Stimulated activated CD4-positive, alpha-beta T cell treated with anti-CD3 and anti-CD28 coated beads, Interleukin-1b, Interleukin-23, amount 100 ng/mL, for 24 hours (primary cell): Measurements from ENCODE around the gene MEX3C.

Experiments used
- DNase-seq, 4 experiments: peaks; one replicate each; pipeline ENCODE4 v3.0.0-alpha.2; 2020; ENCODE audit warnings: low read depth in 4 of 4, low spot score in 1 of 4

MEX3C gene

DNA sequence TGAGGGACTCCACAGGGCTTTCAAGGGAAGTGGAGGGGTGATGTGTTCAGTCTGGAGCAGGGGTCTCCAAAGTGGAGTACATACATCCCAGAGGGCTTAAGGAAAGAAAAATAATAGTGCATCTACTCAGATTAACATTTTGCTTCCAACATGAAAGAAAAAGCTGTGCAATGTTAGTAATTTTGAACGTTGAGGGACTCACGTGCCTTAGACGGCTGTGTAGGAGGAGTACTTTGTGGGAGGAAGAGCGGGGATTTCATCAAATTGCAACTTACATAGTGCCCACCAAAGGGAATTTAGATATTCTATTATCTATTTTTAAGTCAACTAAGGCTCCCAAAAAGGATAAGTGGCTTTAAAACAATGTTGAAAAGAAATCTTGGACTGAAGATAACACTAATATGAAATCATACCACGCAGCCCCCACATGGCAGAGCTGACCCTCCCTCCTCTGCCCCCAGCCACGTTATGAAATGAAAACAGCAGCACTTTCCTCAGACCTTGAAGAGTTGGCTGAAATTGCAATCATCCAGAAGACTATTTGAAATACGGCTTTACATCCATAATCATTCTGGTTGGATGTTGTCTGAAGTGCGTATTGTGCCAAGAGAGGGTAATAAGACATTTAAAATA, 42.9 kb downstream of the MEX3C start:
- DNase-seq = no peak

- peak in 1 of 4 experiments; percentile 27 for DNase-seq
Measured at GRCh38 chr18:51153659-51154371, 43.7 kb downstream of the MEX3C start.

- peak; percentile 40 to 57 (median 50) for DNase-seq
Measured at GRCh38 chr18:51151568-51152511, 45.6 kb downstream of the MEX3C start.

GRCh38 chr18:51151185-51151567, 46.3 kb downstream of the MEX3C start:
- no peak for DNase-seq

DNA sequence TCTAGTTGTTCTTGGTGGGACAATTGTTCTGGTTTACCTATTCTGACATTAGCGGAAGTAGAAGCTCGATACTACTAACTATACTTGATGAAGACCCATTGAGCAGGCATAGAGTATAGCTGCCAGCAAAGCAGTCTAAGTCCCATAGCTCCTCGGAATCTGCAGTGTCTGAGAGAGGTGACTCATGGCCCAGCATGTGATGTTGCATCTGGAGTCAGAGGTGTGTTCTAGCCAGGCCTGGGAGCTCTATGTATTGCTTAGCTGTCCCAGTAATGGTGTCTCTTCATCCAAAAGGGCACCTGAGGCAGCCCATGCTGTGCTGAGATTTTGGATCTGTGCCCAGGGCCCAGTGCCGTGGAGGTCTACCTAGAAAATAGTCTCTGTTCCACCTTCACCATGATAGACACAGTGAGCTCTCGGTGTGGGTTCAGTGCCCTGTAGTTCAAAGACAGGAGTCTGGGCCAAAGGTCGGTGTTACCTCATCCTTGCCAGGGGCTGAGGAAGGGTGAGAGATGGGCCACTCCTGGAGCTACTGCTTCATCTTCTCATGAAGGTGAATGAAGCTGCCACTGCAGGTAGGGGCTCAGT, 47.3 kb downstream of the MEX3C start:
- no peak for DNase-seq

DNA sequence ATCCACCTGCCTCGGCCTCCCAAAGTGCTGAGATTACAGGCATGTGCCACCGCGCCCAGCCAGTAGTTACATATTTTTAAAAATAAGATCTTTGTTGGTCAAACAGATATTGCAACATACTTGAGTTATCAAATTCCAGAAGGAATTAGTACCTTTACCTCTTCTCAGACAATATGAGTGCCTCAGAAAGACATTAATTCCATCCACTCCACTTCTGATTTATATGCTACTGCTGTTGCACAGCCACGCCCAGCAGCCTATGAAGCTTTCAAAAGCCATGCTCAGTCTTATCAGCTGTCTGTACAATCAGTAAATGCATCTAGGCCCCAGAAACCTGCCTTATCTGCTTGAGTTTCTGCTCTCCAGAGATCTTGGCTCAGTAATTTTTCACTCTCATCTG, 47.8 kb downstream of the MEX3C start:
- no peak for DNase-seq

GRCh38 chr18:51146909-51147308, 50.6 kb downstream of the MEX3C start:
- no peak for DNase-seq

- DNase-seq = no peak
Measured at GRCh38 chr18:51138936-51139335, 58.5 kb downstream of the MEX3C start.

GRCh38 chr18:51137891-51138290, 59.6 kb downstream of the MEX3C start:
- DNase-seq = no peak

- DNase-seq = no peak
Measured at GRCh38 chr18:51137026-51137729, 60.3 kb downstream of the MEX3C start.

- no peak for DNase-seq
Measured at GRCh38 chr18:51135795-51136194, 61.7 kb downstream of the MEX3C start.

DNA sequence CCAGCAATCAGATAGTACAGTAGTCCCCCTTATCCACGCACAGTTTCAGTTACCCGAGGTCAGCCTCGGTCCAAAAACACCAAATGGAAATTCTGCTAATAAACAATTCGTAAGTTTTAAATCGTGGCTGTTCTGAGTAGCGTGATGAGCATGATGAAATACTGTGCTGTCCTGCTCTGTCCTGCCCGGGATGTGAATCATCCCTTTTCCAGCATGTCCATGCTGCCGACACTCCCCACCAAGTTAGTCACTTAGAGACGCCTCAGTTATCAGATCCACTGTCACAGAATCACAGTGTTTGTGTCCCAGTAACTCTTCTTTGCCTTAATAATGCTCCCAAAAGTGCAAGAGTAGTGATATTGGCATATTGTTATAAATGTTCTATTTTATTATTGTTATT, 62.1 kb downstream of the MEX3C start:
- no peak for DNase-seq

DNA sequence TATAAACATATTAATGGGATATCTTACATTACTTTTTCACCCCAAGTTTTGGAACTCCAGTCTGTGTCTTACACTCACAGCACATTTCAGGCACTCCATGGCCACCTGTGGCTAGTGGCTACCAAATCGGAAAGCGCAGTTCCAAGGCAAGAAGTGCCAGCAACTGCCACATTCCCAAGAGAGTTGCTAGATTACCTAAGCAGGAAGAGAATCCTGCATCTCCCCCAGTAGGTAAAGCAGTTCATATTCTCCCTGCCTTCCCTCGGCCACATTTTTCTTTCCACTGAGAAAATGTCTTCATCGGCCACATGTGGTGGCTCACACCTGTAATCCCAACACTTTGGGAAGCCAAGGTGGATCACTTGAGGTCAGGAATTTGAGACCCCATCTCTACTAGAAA, 62.8 kb downstream of the MEX3C start:
- no peak for DNase-seq

DNA sequence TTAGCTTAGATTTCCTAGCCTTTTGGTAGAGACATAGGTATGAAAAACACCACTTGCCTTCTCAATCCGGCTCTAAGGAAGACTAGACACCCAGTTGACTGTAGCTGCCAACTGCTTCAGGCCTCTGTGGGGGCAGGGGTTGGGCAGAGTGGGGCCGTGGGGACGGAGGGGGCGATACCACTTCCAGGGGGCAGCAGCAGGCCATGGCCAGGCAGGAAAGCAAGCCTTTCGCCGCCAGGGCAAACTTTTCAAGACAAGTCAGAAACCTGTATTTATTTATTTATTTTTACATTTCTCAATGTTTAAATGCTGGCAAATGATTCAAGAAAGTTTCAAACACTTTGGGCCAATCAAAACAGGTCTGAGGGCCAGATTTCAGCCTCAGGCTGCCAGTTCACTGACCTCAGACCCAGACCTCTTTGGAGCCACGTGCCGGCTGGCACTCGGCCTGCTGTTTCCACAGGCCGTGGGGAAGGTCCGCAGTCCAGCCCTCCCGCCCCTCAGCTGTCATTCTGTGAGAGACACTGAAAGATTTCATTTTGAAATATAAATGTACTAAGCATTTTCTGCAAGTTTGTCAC, 63.8 kb downstream of the MEX3C start:
- DNase-seq = no peak

DNA sequence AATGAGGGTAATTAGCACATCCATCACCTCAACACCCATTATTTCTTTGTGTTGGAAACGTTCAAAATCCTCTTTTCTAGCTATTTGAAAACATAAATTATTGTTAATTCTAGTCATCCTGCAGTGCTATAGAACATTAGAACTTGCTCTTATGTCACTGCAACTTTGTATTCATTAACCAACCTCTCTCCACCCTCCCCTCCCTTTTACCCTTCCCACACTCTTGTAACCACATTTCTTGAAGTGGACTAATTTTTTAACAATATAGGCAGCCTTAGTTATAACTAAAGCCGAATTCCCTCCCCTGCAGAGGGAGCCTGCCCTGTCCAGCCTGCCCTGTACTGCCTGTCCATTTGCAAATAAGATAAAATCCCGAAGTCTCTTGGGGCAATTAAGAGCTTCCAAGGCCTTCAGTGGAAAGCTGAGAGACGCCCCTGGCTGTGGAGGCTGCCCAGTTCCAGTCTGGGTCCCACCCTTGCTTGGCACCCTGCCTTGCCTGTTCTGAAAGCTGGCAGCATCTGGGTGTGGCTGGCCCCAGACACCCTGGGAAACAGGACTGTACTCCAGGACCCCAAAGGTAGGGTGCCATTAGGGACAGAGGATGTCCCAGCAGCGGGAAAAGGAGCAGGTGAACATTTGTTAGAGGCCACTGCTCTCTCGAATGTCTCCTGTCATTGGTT, 65.1 kb downstream of the MEX3C start:
- no peak for DNase-seq

DNA sequence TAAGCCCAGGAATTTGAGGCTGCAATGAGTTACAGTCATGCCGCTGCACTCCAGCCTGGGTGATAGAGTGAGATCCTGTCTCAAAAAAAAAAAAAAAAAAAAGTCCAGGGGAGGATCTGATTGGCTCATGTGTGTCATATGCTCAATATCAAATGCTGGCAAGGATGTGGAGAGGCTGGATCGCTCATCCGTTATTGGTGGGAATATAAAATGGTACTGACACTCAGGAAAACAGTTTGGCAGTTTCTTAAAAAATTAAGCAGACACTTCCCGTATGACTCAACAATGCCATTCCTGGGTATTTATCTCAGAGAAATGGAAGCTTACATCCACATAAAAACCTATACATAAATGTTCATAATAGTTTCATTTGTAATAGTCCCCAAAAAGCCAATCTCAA, 68.9 kb downstream of the MEX3C start:
- DNase-seq = no peak

DNA sequence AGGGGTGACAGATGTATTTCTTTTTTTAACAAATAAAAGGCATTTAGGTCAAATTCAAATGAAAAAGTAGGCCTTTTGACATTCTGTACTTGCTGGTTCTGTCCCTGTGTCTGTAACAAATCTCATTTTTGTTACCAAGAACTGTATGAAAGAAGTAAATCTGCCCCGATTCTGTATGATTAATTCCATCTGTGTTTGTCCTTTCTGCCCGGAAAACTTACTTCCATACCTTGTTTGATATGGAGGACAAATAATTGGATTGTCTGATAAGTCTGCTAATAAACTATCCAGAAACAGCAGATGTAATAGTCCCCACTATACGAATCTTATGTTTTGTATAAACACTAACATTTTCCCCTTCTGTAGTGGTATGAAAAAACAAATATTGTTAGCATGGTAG, 69.8 kb downstream of the MEX3C start:
- no peak for DNase-seq

DNA sequence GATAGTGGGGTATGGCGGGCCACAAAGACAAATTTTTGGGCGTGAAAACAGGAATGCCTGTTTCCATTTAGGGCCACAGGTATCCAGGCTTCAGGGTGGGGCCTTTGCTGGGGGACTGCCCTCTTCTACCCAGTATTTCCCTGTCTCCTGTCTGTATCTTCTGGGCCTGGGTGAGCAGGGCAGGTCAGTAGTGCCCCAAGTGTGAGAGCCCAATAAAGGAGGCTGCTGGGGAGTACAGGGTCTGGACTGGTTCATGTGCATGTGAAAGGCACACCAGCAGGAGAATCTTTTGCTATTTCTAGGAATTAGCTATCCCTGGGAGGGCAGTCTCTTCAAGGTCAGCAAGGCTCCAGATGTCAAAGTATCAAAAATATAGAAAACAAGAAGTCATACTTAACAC, 71.5 kb downstream of the MEX3C start:
- no peak for DNase-seq
